ENCODE data around the gene VIM. TPM values are rescaled to one million over a fixed set of nuclear protein-coding genes. Genes with fewer than 3 reads are reported as not detected.

Gene VIM
- total RNA-seq, 1 experiment from 2014 or later = 7.2 TPM

GRCh38 chr10:17255512-17255911, 27.5 kb downstream of the VIM start:
- Histone ChIP-seq H3K4me1 (ENCODE audit: control insufficient read depth in 1 of 2, insufficient read depth in 2 of 2, low read length in 2 of 2) (peaks cover 2 to 8% of the 10 kb centered on the region in 2 experiments; a peak in 3 of 4 replicates), H3K27me3 (ENCODE audit: insufficient read depth, low read length) (no peaks in the 10 kb centered on the region), H3K9me2 (ENCODE audit: insufficient read depth) (no peaks in the 10 kb centered on the region), H3K79me2 (ENCODE audit: insufficient read depth, low read length) (no peaks in the 10 kb centered on the region), H3K4me2 (ENCODE audit: low read length) (no peak overlapping the region), H2AFZ (ENCODE audit: low read depth, low read length, poor library complexity, severe bottlenecking) (no peak overlapping the region), H3K27ac (ENCODE audit: low read depth, low read length) (no peak overlapping the region), H3K9ac (ENCODE audit: low read length) (no peak overlapping the region), H3K9me3 (ENCODE audit: control insufficient read depth in 1 of 2, insufficient read depth in 1 of 2, low read depth in 1 of 2, low read length in 2 of 2) (no peaks in the 10 kb centered on the region), H3K4me3 (replicated peaks in 1 of 2; ENCODE audit: low read depth in 1 of 2, low read length in 2 of 2) (no peak overlapping the region), H3K36me3 (ENCODE audit: control insufficient read depth in 1 of 2, insufficient read depth in 2 of 2, low read length in 2 of 2) (no peaks in the 10 kb centered on the region), H4K20me1 (ENCODE audit: insufficient read depth) (no peaks in the 10 kb centered on the region)
- DNase-seq (ENCODE audit: low read depth, low spot score) (no peak), ATAC-seq (no peak)
- BruUV-seq (replicated peaks) = no TSS peak
- ChIA-PET CTCF (no interaction called here), POLR2A (interaction anchor here (2.7 kb wide), 1 partner anchor 364 kb away, joined by 10 read pairs; no protein-coding TSS in a partner anchor), RAD21 (ENCODE audit: low non-redundant PET in 1 of 2, low total read pairs in 2 of 2, uncharacterized antibody in 2 of 2, unreplicated experiment in 2 of 2) (no interaction called here)
- intact Hi-C loops (cut with micrococcal nuclease) = no loop called here
- TF ChIP-seq ELF1 (IDR thresholded peaks at IDR 0.05; ENCODE audit: borderline replicate concordance, low read depth) = no peak
- TF ChIP-seq ZNF274 (IDR thresholded peaks at IDR 0.05; ENCODE audit: low read depth, low read length) = no peak
- no peak for TF ChIP-seq ZBTB33 (IDR thresholded peaks at IDR 0.05; ENCODE audit: extremely low read depth, insufficient replicate concordance, low read length)

DNA sequence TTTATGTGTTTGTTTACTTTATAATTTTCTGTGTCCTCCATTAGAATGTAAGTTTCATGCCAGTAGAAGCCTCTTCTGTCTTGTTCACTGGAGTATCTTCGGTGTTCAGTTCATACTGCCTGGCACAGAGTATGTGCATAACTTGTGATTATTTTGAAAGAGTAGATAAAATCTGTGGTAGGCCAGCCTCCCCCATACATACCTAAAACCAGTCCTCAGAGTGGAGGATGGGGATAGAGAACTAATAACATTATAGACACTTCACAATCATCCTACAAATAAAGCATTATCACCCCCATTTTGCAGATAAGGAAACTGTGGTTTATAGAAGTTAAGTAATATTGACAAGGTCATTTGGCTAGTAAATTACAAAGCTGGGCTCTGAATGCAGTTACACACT, 28.0 kb downstream of the VIM start:
- DNase-seq (ENCODE audit: low read depth, low spot score) (no peak), ATAC-seq (no peak)
- POLR2A ChIA-PET = interaction anchor here (0.9 to 1.1 kb wide), 2 partner anchors 364 to 425 kb away, joined by 3 read pairs; no protein-coding TSS in a partner anchor
- RAD21 ChIA-PET (ENCODE audit: low non-redundant PET in 1 of 2, low total read pairs in 2 of 2, uncharacterized antibody in 2 of 2, unreplicated experiment in 2 of 2) = no interaction called here
- Histone ChIP-seq H3K4me3 (replicated peaks in 1 of 2; ENCODE audit: low read depth in 1 of 2, low read length in 2 of 2) (no peak overlapping the region), H3K9me3 (ENCODE audit: control insufficient read depth in 1 of 2, insufficient read depth in 1 of 2, low read depth in 1 of 2, low read length in 2 of 2) (no peaks in the 10 kb centered on the region), H2AFZ (ENCODE audit: low read depth, low read length, poor library complexity, severe bottlenecking) (no peak overlapping the region), H3K79me2 (ENCODE audit: insufficient read depth, low read length) (no peaks in the 10 kb centered on the region), H3K27me3 (ENCODE audit: insufficient read depth, low read length) (no peaks in the 10 kb centered on the region), H3K4me2 (ENCODE audit: low read length) (no peak overlapping the region), H3K9ac (ENCODE audit: low read length) (no peak overlapping the region), H3K4me1 (ENCODE audit: control insufficient read depth in 1 of 2, insufficient read depth in 2 of 2, low read length in 2 of 2) (peaks cover 2 to 8% of the 10 kb centered on the region in 2 experiments; a peak in 3 of 4 replicates), H3K9me2 (ENCODE audit: insufficient read depth) (no peaks in the 10 kb centered on the region), H4K20me1 (ENCODE audit: insufficient read depth) (no peaks in the 10 kb centered on the region), H3K36me3 (ENCODE audit: control insufficient read depth in 1 of 2, insufficient read depth in 2 of 2, low read length in 2 of 2) (no peaks in the 10 kb centered on the region), H3K27ac (ENCODE audit: low read depth, low read length) (no peak overlapping the region)
- intact Hi-C loops (cut with micrococcal nuclease) = no loop called here
- CTCF ChIA-PET = interaction anchor here (1.1 to 1.6 kb wide), 5 partner anchors 364 to 428 kb away, joined by 3 to 6 read pairs (median 5); no protein-coding TSS in a partner anchor
- TF ChIP-seq EZH2phosphoT487 (IDR thresholded peaks at IDR 0.05; ENCODE audit: borderline replicate concordance) (no peak), POLR2A (IDR thresholded peaks at IDR 0.05; ENCODE audit: borderline replicate concordance, extremely low read depth, insufficient read depth, insufficient read length) (no peak), ZNF274 (IDR thresholded peaks at IDR 0.05; ENCODE audit: low read depth, low read length) (no peak), RAD21 (IDR thresholded peaks at IDR 0.05; ENCODE audit: low read depth) (no peak), EZH2 (IDR thresholded peaks at IDR 0.05) (no peak), ATF3 (IDR thresholded peaks at IDR 0.05) (no peak)
- no TSS peak for BruUV-seq (replicated peaks)

All from HCT116 (cell line).